ENCODE measurements around the gene MYPOP.

DNA sequence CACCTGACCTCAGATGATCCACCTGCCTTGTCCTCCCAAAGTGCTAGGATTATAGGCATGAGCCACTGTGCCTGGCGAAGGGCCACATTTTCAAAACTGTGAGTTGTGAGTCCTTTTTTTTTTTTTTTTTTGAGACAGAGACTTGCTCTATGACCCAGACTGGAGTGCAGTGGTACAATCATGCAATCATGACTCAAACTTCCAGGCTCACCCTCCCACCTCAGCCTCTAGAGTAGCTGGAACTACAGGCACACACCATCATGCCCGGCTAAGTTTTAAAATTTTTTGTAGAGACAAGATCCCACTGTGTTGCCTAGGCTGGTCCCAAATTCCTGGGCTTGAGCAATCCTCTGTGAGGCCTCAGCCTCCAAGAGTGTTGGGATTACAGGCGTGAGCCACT lies 3.8 kb upstream of the MYPOP start:
- TF ChIP-seq, protein P1, sequence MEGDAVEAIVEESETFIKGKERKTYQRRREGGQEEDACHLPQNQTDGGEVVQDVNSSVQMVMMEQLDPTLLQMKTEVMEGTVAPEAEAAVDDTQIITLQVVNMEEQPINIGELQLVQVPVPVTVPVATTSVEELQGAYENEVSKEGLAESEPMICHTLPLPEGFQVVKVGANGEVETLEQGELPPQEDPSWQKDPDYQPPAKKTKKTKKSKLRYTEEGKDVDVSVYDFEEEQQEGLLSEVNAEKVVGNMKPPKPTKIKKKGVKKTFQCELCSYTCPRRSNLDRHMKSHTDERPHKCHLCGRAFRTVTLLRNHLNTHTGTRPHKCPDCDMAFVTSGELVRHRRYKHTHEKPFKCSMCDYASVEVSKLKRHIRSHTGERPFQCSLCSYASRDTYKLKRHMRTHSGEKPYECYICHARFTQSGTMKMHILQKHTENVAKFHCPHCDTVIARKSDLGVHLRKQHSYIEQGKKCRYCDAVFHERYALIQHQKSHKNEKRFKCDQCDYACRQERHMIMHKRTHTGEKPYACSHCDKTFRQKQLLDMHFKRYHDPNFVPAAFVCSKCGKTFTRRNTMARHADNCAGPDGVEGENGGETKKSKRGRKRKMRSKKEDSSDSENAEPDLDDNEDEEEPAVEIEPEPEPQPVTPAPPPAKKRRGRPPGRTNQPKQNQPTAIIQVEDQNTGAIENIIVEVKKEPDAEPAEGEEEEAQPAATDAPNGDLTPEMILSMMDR (IDR thresholded peaks at IDR 0.05; ENCODE audit: insufficient read depth, low read length): no peak
- no peak for TF ChIP-seq POLR2AphosphoS5 (IDR thresholded peaks at IDR 0.05; ENCODE audit: low read depth)
- no peak for TF ChIP-seq REST (IDR thresholded peaks at IDR 0.05; ENCODE audit: insufficient replicate concordance, low read depth)
- no peak for TF ChIP-seq SPI1 (IDR thresholded peaks at IDR 0.05; ENCODE audit: borderline replicate concordance, low read depth)
- TF ChIP-seq GABPA (IDR thresholded peaks at IDR 0.05; ENCODE audit: low read depth): no peak
